Ectodermal cell (in vitro differentiated cells): Measurements from ENCODE around the gene VAV2.

Source experiments
- H3K27ac ChIP-seq: 2 replicates; pipeline ENCODE4 v1.7.0; 2013; ENCODE audit warnings: mild to moderate bottlenecking, low read depth, low read length; ENCODE audit not compliant: insufficient read depth, poor library complexity, severe bottlenecking
- H3K27me3 ChIP-seq: 2 replicates; pipeline ENCODE4 v1.7.0; 2013; ENCODE audit warnings: mild to moderate bottlenecking, low read length; ENCODE audit not compliant: insufficient read depth, control insufficient read depth, poor library complexity, severe bottlenecking
- H3K36me3 ChIP-seq: one replicate; pipeline ENCODE4 v1.7.0; 2013; ENCODE audit warnings: low read length; ENCODE audit not compliant: control insufficient read depth, insufficient read depth
- H3K4me1 ChIP-seq: one replicate; pipeline ENCODE4 v1.7.0; 2013; ENCODE audit warnings: low read length; ENCODE audit not compliant: control insufficient read depth, insufficient read depth
- H3K4me3 ChIP-seq: 2 replicates; pipeline ENCODE4 v1.7.0; 2013; ENCODE audit warnings: low read depth, low read length, control low read depth; ENCODE audit not compliant: insufficient read depth
- H3K9me3 ChIP-seq: 2 replicates; pipeline ENCODE4 v1.7.0; 2013; ENCODE audit warnings: mild to moderate bottlenecking, low read length, moderate library complexity; ENCODE audit not compliant: control insufficient read depth
- WGBS, 2 experiments: methylation state at CpG; one replicate each; pipeline ENCODE4 v1.1.7; 2013; ENCODE audit warnings: missing lambda C conversion rate in 2 of 2; 5-methylcytosine and 5-hydroxymethylcytosine counted together

VAV2 gene

GRCh38 chr9:133804199-133804598 is 187.9 kb downstream of the VAV2 start:
- no peaks in the 10 kb centered on the region for H3K4me1 ChIP-seq
- no peaks in the 10 kb centered on the region for H3K36me3 ChIP-seq
- H3K9me3 ChIP-seq: no peaks in the 10 kb centered on the region
- no peak overlapping the region for H3K27ac ChIP-seq
- no peaks in the 10 kb centered on the region for H3K27me3 ChIP-seq
- H3K4me3 ChIP-seq: no peak overlapping the region
- 96% methylated on average over 17 of the region's 17 CpGs for WGBS, 2 experiments

DNA sequence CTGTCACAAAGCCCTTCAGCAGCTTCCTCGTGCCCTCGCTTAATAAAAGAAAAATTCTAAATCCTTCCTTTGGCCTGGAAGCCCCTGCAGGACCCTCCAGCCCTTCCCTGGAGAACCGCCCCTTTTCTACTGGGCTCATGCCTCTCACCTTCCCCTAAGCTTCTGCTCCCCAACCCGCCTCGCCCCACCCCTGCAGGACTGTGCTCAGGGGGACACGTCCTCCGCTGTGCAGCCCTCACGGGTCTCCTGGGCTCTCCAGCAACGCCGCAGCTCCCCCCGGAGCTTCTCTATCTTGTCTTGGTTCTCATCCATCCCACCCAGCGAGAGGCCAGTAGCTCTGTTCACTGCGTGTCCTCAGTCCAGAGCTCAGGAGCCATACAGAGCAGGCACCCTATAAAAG is 188.4 kb downstream of the VAV2 start:
- H3K27me3 ChIP-seq: no peaks in the 10 kb centered on the region
- no peak overlapping the region for H3K4me3 ChIP-seq
- no peaks in the 10 kb centered on the region for H3K9me3 ChIP-seq
- no peaks in the 10 kb centered on the region for H3K36me3 ChIP-seq
- H3K4me1 ChIP-seq: no peaks in the 10 kb centered on the region
- 89 to 91% methylated on average over 13 of the region's 13 CpGs for WGBS, 2 experiments
- no peak overlapping the region for H3K27ac ChIP-seq

DNA sequence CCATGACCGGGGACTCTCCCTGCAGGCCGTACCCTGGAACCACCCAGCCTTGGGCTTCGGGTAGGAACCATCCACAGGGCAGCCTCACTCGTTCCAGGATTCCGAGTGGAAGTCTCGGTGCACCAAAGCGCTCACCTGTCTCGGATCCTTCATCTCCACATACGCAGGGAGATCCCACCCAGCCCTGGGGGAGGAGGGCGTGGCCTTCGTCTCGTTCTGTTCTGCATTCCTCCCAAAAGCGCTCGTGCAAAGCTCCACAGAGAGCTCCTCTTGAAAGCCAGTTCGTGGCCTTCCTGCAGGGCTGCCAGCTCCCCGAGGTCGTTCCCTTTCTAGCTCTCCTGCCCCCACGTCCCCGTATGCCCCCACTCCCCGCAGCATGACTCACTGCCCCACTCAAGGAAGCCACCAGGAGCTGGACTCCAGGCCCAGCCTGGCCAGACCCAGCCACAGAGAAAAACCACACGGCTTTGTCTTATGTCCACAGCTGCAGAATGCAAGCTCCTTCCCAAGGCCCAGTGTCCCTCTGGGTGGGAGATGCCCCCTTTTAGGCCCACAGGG is 189.0 kb downstream of the VAV2 start:
- H3K4me1 ChIP-seq: no peaks in the 10 kb centered on the region
- no peak overlapping the region for H3K27ac ChIP-seq
- whole genome bisulfite sequencing, 2 experiments: 92 to 93% methylated on average over 21 of the region's 21 CpGs
- no peaks in the 10 kb centered on the region for H3K9me3 ChIP-seq
- H3K4me3 ChIP-seq: no peak overlapping the region
- H3K27me3 ChIP-seq: no peaks in the 10 kb centered on the region
- H3K36me3 ChIP-seq: no peaks in the 10 kb centered on the region

DNA sequence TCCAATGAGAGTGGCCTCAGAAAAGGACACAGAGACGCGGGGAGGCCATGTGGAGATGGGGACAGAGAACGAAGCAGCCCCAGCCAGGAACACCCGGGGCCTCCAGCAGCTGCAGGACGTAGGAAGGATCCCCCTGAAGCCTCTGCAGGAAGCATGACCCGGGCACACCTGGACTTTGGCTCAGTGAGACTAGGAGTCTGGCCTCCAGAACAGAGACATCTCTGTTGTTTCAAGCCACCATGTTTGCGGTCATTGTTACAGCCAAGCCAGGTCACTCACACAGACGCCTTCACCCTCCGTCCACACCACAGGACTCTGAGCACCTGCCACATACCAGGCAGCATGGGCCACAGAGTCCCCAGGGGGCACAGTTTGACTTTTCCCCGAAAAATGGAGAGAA is 190.4 kb downstream of the VAV2 start:
- 95 to 97% methylated on average over 10 of the region's 10 CpGs for WGBS, 2 experiments
- Histone ChIP-seq H3K4me3 (no peak overlapping the region), H3K36me3 (no peaks in the 10 kb centered on the region), H3K27ac (no peak overlapping the region), H3K4me1 (no peaks in the 10 kb centered on the region), H3K27me3 (no peaks in the 10 kb centered on the region), H3K9me3 (no peaks in the 10 kb centered on the region)

GRCh38 chr9:133800266-133800665 is 191.9 kb downstream of the VAV2 start:
- 93 to 94% methylated on average over 13 of the region's 13 CpGs for WGBS, 2 experiments
- Histone ChIP-seq H3K27ac (no peak overlapping the region), H3K4me1 (no peaks in the 10 kb centered on the region), H3K4me3 (no peak overlapping the region), H3K27me3 (no peaks in the 10 kb centered on the region), H3K9me3 (no peaks in the 10 kb centered on the region), H3K36me3 (no peaks in the 10 kb centered on the region)

DNA sequence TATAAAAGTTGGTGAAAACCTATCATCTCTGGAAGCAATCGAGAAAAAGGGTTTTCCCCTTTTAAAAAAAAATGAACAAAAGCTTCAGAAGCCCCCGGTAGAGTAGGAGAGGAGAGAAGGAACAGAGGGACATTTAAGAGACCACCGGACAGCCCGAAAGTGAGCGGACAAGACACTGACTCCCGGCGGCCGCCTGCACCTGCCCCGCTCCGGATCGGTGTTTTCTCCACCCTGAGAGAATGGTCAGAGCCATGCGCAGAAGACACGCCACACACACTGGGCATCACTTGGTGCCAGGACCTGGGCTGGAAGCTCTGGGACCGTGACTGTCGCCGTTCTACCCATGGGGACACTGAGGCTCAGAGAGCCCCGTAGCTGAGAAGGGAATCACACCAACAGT is 192.4 kb downstream of the VAV2 start:
- no peaks in the 10 kb centered on the region for H3K4me1 ChIP-seq
- H3K36me3 ChIP-seq: no peaks in the 10 kb centered on the region
- H3K9me3 ChIP-seq: no peaks in the 10 kb centered on the region
- H3K27me3 ChIP-seq: no peaks in the 10 kb centered on the region
- 96% methylated on average over 17 of the region's 17 CpGs for WGBS, 2 experiments
- no peak overlapping the region for H3K27ac ChIP-seq
- no peak overlapping the region for H3K4me3 ChIP-seq

- Histone ChIP-seq H3K4me3 (no peak overlapping the region), H3K4me1 (no peaks in the 10 kb centered on the region), H3K27ac (no peak overlapping the region), H3K27me3 (no peaks in the 10 kb centered on the region), H3K36me3 (no peaks in the 10 kb centered on the region), H3K9me3 (no peaks in the 10 kb centered on the region)
- WGBS, 2 experiments: 95 to 96% methylated on average over 11 of the region's 11 CpGs
Measured at GRCh38 chr9:133799106-133799505, 193.0 kb downstream of the VAV2 start.

DNA sequence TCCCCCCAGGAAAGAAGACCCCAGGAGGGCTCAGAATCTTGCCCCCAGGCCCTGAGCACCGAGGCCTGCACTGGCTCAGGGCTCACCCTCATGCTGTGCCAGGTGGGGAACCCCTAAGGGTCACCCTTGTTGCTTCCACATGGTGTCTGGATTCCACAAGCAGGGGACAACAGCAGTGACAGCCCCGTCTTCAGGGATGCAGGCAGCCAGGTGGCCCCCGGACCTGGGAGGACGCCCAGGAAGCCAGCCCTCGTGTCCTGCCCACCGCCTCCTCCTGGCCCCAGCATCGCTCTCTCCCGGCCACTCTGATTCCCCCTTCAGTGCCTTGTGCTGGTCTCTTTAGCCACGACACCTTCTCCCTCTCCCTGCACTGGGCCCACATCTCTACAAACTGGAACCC is 194.0 kb downstream of the VAV2 start:
- Histone ChIP-seq H3K27me3 (no peaks in the 10 kb centered on the region), H3K27ac (no peak overlapping the region), H3K36me3 (no peaks in the 10 kb centered on the region), H3K4me1 (no peaks in the 10 kb centered on the region), H3K4me3 (no peak overlapping the region), H3K9me3 (no peaks in the 10 kb centered on the region)
- 92 to 93% methylated on average over 9 of the region's 9 CpGs for WGBS, 2 experiments

DNA sequence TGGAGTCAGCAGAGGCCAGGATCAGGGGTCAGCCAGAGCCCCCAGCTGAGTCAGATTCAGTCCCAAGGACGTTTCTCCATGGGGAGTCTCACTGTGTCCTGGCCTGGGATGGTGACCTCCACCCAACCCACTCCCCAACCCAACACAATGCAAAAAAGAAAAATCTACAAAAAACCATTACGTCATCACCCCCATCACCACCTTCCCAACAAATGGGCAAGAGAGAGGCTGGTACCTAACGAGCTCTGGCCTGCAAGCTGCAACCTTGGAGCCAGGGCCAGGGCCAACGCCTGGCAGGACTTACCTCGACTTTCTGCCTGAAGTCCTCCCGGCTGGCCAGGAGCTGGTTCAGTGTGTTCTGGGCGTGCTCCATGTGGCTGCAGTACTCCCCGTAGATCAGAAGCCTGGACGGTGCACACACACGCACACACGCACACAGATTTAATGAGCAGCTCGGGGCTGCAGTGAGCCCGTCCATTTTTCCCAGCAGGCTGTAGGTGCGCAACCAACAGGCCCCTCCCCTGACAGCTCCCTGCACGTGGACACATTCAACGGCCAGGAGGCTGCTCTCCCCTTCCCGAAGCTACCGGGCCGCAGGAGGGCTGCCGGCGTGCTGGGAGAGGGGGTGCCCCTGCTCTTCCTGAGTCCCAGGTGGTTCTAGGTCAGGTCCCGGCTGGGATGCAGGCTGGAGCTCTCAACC is 194.6 kb downstream of the VAV2 start:
- no peaks in the 10 kb centered on the region for H3K9me3 ChIP-seq
- H3K36me3 ChIP-seq: no peaks in the 10 kb centered on the region
- no peak overlapping the region for H3K4me3 ChIP-seq
- H3K27me3 ChIP-seq: no peaks in the 10 kb centered on the region
- WGBS, 2 experiments: 91 to 92% methylated on average over 22 of the region's 22 CpGs
- H3K4me1 ChIP-seq: no peaks in the 10 kb centered on the region
- H3K27ac ChIP-seq: no peak overlapping the region

DNA sequence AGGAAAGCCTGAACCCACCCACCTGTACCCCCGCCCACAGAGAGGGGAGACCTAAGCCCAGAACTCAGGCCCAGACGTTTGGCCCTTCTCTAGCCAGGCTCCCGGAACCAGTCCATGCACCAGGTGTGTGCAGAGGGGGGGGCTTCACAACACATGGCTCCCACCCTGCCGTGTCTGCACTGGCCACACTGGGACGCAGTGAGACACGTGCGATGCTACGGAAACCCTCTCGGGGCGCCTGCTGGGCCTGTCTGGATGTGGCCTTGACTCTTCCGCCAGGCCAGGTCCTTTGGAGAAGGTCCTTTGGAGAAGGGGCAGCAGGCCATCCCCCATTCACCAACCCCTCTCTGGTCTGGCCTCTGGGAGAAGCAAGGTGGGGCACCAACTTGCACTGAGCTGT is 195.6 kb downstream of the VAV2 start:
- WGBS, 2 experiments: 93 to 97% methylated on average over 11 of the region's 11 CpGs
- H3K36me3 ChIP-seq: no peaks in the 10 kb centered on the region
- no peaks in the 10 kb centered on the region for H3K9me3 ChIP-seq
- H3K4me3 ChIP-seq: no peak overlapping the region
- H3K27ac ChIP-seq: no peak overlapping the region
- H3K4me1 ChIP-seq: no peaks in the 10 kb centered on the region
- H3K27me3 ChIP-seq: no peaks in the 10 kb centered on the region
